ENCODE data around the gene RHPN2.
A peak's percentile ranks its signal among the peaks of the same experiment; 100 is the strongest.

RHPN2 gene

GRCh38 chr19:33064792-33065550 is at the start of gene RHPN2:
TSS of gene RHPN2 (minus strand) at chr19:33064888. CDS start at chr19:33064852, 36 bp downstream.
- H3K9me3 Mint-ChIP-seq = no peaks in the 10 kb centered on the region
- H3K36me3 Mint-ChIP-seq = no peaks in the 10 kb centered on the region
- peaks cover 11% of the 10 kb centered on the region for H3K4me1 Mint-ChIP-seq
- H3K4me3 Mint-ChIP-seq = peak within 1 kb of the TSS; percentile 80
- peak within 1 kb of the TSS; percentile 27 for H3K27ac Mint-ChIP-seq
- H3K27me3 Mint-ChIP-seq = peaks cover 11% of the 10 kb centered on the region
- ATAC-seq = peak; percentile 90

DNA sequence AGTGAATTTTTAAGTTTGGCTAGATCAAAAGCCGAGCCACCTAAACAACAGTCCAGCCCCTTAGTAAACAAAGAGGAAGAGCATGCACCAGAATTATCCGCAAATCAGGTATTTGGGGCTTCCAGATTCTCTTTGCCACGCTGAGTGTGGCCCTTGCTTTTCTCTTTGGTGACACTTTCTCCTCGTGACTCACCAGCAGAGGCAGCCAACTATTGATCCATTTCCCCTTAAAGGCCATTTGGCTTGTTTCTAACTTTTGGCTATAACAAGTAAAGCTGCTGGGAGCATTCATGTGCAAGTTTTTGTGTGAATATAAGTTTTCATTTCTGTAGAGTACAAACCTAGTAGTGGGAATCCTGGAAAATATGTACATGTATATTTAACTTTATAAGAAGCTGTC is 49.6 kb upstream of the RHPN2 start:
- Mint-ChIP-seq H3K9me3 (peaks cover 3% of the 10 kb centered on the region), H3K4me1 (no peaks in the 10 kb centered on the region), H3K27ac (no peak overlapping the region), H3K27me3 (no peaks in the 10 kb centered on the region), H3K36me3 (peaks cover 86% of the 10 kb centered on the region), H3K4me3 (no peak overlapping the region)
- ATAC-seq = no peak

DNA sequence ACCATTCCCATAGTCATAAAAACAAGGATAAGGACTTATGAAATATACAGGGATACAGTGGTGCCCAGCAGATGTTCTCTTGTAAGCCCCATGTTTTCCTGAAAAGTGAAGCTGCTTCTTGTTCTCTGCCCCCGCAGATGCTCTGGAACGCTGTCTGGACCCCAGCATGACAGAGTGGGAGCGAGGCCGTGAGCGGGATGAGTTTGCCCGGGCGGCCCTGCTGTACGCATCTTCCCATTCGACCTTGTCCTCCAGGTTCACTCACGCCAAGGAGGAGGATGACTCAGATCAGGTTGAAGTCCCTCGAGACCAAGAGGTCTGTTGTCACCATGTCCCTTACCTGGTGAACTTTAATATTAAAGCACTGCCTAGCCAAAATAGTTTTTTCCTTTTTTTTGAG is 46.9 kb upstream of the RHPN2 start:
- H3K4me3 Mint-ChIP-seq = no peak overlapping the region
- H3K9me3 Mint-ChIP-seq = peaks cover 3% of the 10 kb centered on the region
- peaks cover 81% of the 10 kb centered on the region for H3K36me3 Mint-ChIP-seq
- no peak overlapping the region for H3K27ac Mint-ChIP-seq
- no peak for ATAC-seq
- H3K27me3 Mint-ChIP-seq = no peaks in the 10 kb centered on the region
- no peaks in the 10 kb centered on the region for H3K4me1 Mint-ChIP-seq

DNA sequence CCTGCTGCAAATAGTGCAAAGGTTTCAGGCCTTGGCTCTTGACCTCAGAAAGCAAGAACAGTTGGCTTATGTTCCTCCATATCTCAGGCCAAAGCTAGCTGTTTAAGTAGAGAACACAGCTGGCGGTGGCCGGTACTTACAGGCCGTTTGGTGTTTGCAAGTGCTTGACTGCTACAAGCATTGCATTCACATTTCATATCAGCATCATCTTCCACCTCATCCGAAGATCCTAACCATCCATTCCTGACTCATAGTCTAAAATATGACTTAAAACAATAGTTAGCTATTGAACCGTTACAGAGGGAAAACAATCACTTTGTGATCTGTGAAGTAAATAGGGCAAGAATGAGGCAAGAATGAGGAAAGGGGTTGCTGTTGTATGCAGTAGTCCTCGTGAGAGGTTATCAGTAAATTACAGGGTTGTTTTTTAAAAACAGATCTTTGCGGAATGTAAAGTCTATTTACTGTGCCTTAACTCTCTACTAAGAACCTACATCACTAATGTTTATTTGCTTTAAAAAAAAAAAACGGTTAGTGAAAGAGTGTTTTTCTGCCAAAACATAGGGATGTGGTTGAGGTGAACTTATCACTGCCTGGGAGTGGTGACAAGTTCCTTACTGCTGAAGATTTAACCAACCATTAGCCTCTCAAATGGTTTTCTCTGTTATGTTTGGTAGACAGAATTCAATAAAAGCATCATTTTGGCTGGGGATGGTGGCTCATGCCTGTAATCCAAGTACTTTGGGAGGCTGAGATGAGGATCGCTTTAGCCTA is 45.6 kb upstream of the RHPN2 start:
- no peaks in the 10 kb centered on the region for H3K9me3 Mint-ChIP-seq
- no peak overlapping the region for H3K27ac Mint-ChIP-seq
- no peaks in the 10 kb centered on the region for H3K4me1 Mint-ChIP-seq
- no peak for ATAC-seq
- no peaks in the 10 kb centered on the region for H3K27me3 Mint-ChIP-seq
- peaks cover 71% of the 10 kb centered on the region for H3K36me3 Mint-ChIP-seq
- no peak overlapping the region for H3K4me3 Mint-ChIP-seq

- Mint-ChIP-seq H3K27me3 (no peaks in the 10 kb centered on the region), H3K36me3 (peaks cover 70% of the 10 kb centered on the region), H3K27ac (no peak overlapping the region), H3K9me3 (no peaks in the 10 kb centered on the region), H3K4me1 (no peaks in the 10 kb centered on the region), H3K4me3 (no peak overlapping the region)
- ATAC-seq = no peak
These were observed 43.5 kb upstream of the RHPN2 start for GRCh38 chr19:33108161-33108560.

DNA sequence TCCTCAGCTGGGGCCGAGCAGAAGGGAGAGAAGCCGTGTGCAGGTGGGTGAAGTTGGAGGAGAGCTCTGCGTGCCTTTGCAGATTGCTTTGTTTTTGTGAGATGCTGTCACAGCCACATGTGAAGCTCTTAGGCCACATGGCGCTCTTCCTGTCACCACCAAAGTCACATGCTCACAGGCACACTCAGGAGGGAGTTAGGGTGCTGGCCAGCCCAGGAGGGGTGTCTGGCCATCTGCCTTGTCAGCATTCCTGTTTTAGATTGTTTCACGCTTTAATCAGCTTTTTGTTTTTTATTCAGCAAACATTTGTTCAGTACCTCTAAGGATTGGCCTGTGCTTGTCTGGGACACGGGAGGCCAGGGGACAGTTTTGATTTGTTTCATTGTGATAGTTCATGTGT is 38.2 kb upstream of the RHPN2 start:
- no peaks in the 10 kb centered on the region for H3K4me1 Mint-ChIP-seq
- H3K36me3 Mint-ChIP-seq = peaks cover 66% of the 10 kb centered on the region
- no peaks in the 10 kb centered on the region for H3K9me3 Mint-ChIP-seq
- no peak for ATAC-seq
- H3K27ac Mint-ChIP-seq = no peak overlapping the region
- no peaks in the 10 kb centered on the region for H3K27me3 Mint-ChIP-seq
- H3K4me3 Mint-ChIP-seq = no peak overlapping the region

DNA sequence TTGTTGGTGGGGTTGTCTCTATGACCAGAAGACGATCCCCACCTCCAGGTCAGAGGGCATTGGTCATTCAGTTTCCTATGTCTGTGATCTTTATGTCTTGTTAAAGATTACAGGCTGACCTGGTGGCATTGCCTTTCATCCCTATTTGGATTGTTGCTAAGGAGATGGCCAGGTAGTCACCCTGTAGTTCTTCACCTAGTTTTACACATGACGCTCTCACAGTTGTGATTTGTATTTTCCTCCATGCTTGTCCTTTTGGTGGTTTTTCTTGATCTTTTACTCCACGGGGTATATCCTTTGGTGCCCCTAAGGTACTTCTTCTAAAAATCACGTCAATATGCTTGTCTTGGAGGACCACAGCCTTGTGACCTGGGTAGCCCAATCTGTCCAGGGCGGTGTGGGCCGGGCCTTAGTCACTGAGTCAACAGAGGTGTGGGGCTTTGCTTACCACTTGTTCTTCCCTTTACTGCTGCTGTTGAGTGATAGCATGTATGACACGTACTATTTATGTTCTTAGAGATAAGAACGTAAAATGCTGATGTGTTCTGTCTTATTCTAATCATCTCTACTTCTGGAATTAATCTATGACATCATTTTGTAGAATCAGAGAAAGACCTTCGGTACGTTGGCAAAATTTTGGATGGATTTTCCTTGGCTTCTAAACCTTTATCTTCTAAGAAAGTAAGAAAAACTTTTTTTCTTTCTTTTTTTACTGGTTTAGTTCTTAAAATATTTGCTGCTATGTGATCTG is 36.4 kb upstream of the RHPN2 start:
- no peaks in the 10 kb centered on the region for H3K9me3 Mint-ChIP-seq
- no peak overlapping the region for H3K4me3 Mint-ChIP-seq
- peaks cover 70% of the 10 kb centered on the region for H3K36me3 Mint-ChIP-seq
- no peaks in the 10 kb centered on the region for H3K27me3 Mint-ChIP-seq
- ATAC-seq = no peak
- no peak overlapping the region for H3K27ac Mint-ChIP-seq
- no peaks in the 10 kb centered on the region for H3K4me1 Mint-ChIP-seq

DNA sequence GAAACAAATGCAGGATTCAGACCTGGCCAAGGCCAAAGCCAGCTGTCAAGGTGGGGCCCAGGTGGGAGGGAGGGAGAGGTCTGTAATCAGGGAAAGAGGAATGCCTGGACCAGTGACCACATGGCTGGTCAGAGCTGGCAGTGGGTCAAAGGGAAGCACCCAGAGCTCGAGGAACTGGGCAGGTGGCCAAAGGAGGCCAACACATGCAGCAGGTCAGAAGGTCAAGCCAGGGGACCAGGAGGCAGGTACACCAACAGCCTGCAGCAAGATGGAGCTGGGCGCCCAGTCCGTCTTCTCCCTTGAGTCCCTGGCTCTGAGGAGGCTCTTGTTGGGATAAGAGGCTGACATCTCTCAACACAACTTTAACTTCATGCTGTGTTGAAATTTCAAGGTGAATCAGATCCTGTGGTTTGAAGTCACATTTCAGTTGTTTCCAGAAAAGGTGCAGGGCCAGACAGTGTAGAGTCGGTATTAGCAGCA is 33.4 kb upstream of the RHPN2 start:
- Mint-ChIP-seq H3K27ac (no peak overlapping the region), H3K4me3 (no peak overlapping the region), H3K4me1 (no peaks in the 10 kb centered on the region), H3K36me3 (peaks cover 71% of the 10 kb centered on the region), H3K9me3 (no peaks in the 10 kb centered on the region), H3K27me3 (no peaks in the 10 kb centered on the region)
- no peak for ATAC-seq

DNA sequence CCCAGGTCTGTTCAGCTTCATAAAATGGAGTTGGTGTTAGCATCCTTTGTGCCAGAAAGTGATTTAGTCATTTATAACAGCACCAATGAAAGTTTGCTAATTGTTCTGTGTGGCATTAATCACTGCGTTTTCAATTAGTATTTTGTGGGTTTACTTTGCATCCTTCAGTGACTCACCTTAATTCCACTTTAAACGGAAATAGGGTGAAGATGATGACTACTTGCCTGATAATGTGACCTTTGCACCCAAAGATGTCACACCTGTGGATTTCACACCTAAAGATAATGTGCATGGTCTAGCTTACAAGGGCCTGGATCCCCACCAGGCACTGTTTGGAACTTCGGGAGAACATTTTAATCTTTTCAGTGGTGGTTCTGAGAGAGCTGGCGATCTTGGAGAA is 31.3 kb upstream of the RHPN2 start:
- Mint-ChIP-seq H3K9me3 (no peaks in the 10 kb centered on the region), H3K27me3 (no peaks in the 10 kb centered on the region), H3K27ac (no peak overlapping the region), H3K36me3 (peaks cover 71% of the 10 kb centered on the region), H3K4me3 (no peak overlapping the region), H3K4me1 (no peaks in the 10 kb centered on the region)
- no peak for ATAC-seq

GRCh38 chr19:33094436-33095067 is 29.9 kb upstream of the RHPN2 start:
- no peak overlapping the region for H3K27ac Mint-ChIP-seq
- no peaks in the 10 kb centered on the region for H3K27me3 Mint-ChIP-seq
- H3K4me3 Mint-ChIP-seq = no peak overlapping the region
- no peaks in the 10 kb centered on the region for H3K4me1 Mint-ChIP-seq
- H3K36me3 Mint-ChIP-seq = peaks cover 77% of the 10 kb centered on the region
- no peaks in the 10 kb centered on the region for H3K9me3 Mint-ChIP-seq
- no peak for ATAC-seq

DNA sequence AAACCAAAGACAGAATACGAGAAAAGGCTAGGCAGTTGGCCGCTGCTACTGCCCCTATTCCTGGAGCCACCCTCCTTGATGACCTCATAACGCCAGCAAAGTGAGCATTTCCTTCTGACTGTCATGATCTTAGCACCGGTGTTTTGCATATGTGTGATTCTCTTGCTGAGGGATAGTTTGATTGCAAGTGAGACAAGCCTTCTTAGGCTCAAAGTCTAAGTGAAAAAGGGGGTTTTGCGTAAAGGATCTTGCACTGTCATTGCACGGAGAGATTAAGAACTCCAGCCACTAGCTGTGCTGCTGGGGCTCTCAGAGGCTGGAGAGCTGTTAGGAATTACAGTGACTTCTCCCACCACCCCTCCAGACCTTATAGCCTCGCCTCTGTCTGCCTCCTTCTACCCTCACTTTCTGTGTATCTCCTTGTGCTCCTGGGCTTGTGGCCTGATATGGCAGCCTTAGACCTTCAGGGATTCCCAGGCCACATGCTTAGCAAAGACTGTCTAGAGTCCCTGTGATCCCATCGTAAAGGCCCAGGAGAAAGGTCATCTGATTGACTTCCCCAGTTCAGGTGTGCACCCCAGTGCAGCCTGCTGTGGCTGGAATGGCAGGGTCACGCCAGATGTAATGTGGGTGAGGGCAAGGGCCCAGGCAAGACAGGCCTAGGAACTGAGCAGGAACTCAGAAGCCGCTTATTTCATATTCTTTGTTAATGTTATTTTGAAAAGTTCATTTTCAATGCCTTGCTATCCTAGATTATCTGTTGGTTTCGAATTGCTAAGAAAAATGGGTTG is 28.9 kb upstream of the RHPN2 start:
- H3K27ac Mint-ChIP-seq = no peak overlapping the region
- H3K27me3 Mint-ChIP-seq = no peaks in the 10 kb centered on the region
- H3K36me3 Mint-ChIP-seq = peaks cover 74% of the 10 kb centered on the region
- H3K4me3 Mint-ChIP-seq = no peak overlapping the region
- no peak for ATAC-seq
- no peaks in the 10 kb centered on the region for H3K4me1 Mint-ChIP-seq
- H3K9me3 Mint-ChIP-seq = no peaks in the 10 kb centered on the region

DNA sequence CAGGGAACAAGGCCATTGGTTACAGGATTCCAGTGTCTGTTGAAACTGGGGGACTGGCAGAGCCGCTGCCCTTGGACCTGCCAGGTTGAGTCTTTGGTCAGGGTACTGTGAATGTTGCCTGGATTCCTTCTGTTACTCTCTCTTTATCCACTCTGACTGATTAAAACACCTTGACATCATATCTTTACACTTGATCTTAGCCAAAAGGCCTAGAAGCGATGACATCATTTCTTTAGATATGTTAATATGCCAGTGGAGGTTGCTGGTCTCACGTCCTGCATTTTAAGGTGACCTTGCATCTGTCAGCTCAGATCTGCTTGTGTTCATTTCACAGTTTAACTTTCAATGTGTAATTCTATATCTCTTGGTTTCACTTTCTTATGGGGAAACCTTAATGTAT is 25.5 kb upstream of the RHPN2 start:
- no peak overlapping the region for H3K4me3 Mint-ChIP-seq
- no peak overlapping the region for H3K27ac Mint-ChIP-seq
- H3K36me3 Mint-ChIP-seq = peaks cover 49% of the 10 kb centered on the region

DNA sequence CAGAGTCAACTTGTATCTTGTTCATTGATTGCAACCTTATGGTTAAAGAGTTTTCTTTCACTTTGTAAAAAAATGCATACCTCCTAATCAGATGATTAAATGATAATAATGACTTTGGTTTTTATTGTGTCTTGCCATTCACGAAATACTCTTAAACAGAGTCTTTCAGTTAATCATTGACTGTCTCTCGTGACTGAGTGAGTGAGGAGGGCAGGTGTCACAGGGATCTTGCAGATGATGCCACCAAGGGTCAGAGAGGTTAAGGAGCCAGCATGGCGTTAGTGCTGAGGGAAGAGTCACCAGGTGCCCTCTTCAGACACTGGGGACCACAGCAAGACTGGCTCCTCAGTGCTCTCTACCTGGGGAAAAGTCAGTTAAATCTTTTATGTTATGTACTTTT is 24.3 kb upstream of the RHPN2 start:
- Mint-ChIP-seq H3K27ac (no peak overlapping the region), H3K4me1 (peaks cover 13% of the 10 kb centered on the region), H3K4me3 (no peak overlapping the region), H3K9me3 (no peaks in the 10 kb centered on the region), H3K27me3 (no peaks in the 10 kb centered on the region), H3K36me3 (peaks cover 40% of the 10 kb centered on the region)
- no peak for ATAC-seq

More for the DNA sequence above, 25.5 kb upstream of the RHPN2 start:
- H3K27me3 Mint-ChIP-seq = no peaks in the 10 kb centered on the region
- H3K9me3 Mint-ChIP-seq = no peaks in the 10 kb centered on the region
- peaks cover 2% of the 10 kb centered on the region for H3K4me1 Mint-ChIP-seq
- ATAC-seq = no peak

- Mint-ChIP-seq H3K36me3 (peaks cover 27% of the 10 kb centered on the region), H3K4me1 (peaks cover 16% of the 10 kb centered on the region), H3K27me3 (no peaks in the 10 kb centered on the region)
These were observed 22.3 kb upstream of the RHPN2 start for GRCh38 chr19:33086955-33087354.

More at GRCh38 chr19:33086955-33087354, 22.3 kb upstream of the RHPN2 start:
- Mint-ChIP-seq H3K9me3 (no peaks in the 10 kb centered on the region), H3K27ac (no peak overlapping the region), H3K4me3 (no peak overlapping the region)
- ATAC-seq = no peak
